ENCODE data around the gene GCGR. TPM values are rescaled to one million over a fixed set of nuclear protein-coding genes. Genes with fewer than 3 reads are reported as not detected.

The GCGR gene
- polyA plus RNA-seq, 1 donor (not counting 4 experiments of a cell fraction or from before 2014, with no cell fraction given): not detected

GRCh38 chr17:81852237-81852636, 48.3 kb downstream of the GCGR start:
- no peak for DNase-seq (ENCODE audit: low read depth, low spot score)
- dilution Hi-C loops (cut with MboI; ENCODE audit: extremely low pct_ligation_motif_present, low sequenced_read_pairs): no loop called here
- Histone ChIP-seq H3K9ac (ENCODE audit: control insufficient read depth, extremely low read depth, insufficient read depth, low read length) (no peak overlapping the region), H3K4me3 (ENCODE audit: control insufficient read depth in 2 of 3, extremely low read depth in 1 of 3, insufficient read depth in 2 of 3, low read depth in 1 of 3, low read length in 3 of 3) (no peak overlapping the region), H3K27me3 (ENCODE audit: control insufficient read depth, extremely low read depth, insufficient read depth, low read length) (no peaks in the 10 kb centered on the region), H3K9me1 (ENCODE audit: control insufficient read depth, extremely low read depth, insufficient read depth, low read length) (no peaks in the 10 kb centered on the region), H2AFZ (ENCODE audit: control insufficient read depth, low read length) (no peak overlapping the region), H4K20me1 (ENCODE audit: control insufficient read depth, extremely low read depth, insufficient read depth, low read length) (peaks cover 19% of the 10 kb centered on the region), H3K79me2 (ENCODE audit: control insufficient read depth, insufficient read depth, low read length) (peaks cover 54% of the 10 kb centered on the region), H3K27ac (ENCODE audit: control insufficient read depth, insufficient read depth, low read length) (no peak overlapping the region), H3K9me3 (ENCODE audit: control insufficient read depth, low read depth, low read length) (no peaks in the 10 kb centered on the region), H3K4me1 (ENCODE audit: control insufficient read depth, extremely low read depth, insufficient read depth, low read length) (peaks cover 25% of the 10 kb centered on the region), H3K4me2 (ENCODE audit: control insufficient read depth, extremely low read depth, insufficient read depth, low read depth, low read length) (no peak overlapping the region), H3K36me3 (ENCODE audit: control insufficient read depth in 2 of 2, extremely low read depth in 1 of 2, insufficient read depth in 2 of 2, low read length in 2 of 2) (peaks cover 35 to 51% of the 10 kb centered on the region in 2 experiments)
- TF ChIP-seq CTCF (optimal IDR thresholded peaks at IDR 0.05 in 1 of 3, IDR thresholded peaks at IDR 0.05 in 1 of 3, conservative IDR thresholded peaks at IDR 0.05 in 1 of 3; ENCODE audit: extremely low read depth in 1 of 3, insufficient read depth in 2 of 3, low read length in 3 of 3) (no peak), EZH2 (IDR thresholded peaks at IDR 0.05; ENCODE audit: low read length) (no peak)
- no peak for FAIRE-seq

GRCh38 chr17:81854974-81855774, 51.2 kb downstream of the GCGR start:
- H3K4me3 ChIP-seq (ENCODE audit: control insufficient read depth in 2 of 3, extremely low read depth in 1 of 3, insufficient read depth in 2 of 3, low read depth in 1 of 3, low read length in 3 of 3): peak overlapping the region in 2 of 3 experiments; percentile 7 to 20
- H3K79me2 ChIP-seq (ENCODE audit: control insufficient read depth, insufficient read depth, low read length): peaks cover 83% of the 10 kb centered on the region
- peaks cover 47% of the 10 kb centered on the region for H3K4me1 ChIP-seq (ENCODE audit: control insufficient read depth, extremely low read depth, insufficient read depth, low read length)
- no peak overlapping the region for H2AFZ ChIP-seq (ENCODE audit: control insufficient read depth, low read length)
- H3K9ac ChIP-seq (ENCODE audit: control insufficient read depth, extremely low read depth, insufficient read depth, low read length): peak overlapping the region; percentile 42
- peak overlapping the region; percentile 49 for H3K4me2 ChIP-seq (ENCODE audit: control insufficient read depth, extremely low read depth, insufficient read depth, low read depth, low read length)
- dilution Hi-C loops (cut with MboI; ENCODE audit: extremely low pct_ligation_motif_present, low sequenced_read_pairs): no loop called here
- FAIRE-seq: peak; percentile 91
- no peaks in the 10 kb centered on the region for H3K9me1 ChIP-seq (ENCODE audit: control insufficient read depth, extremely low read depth, insufficient read depth, low read length)
- H3K36me3 ChIP-seq (ENCODE audit: control insufficient read depth in 2 of 2, extremely low read depth in 1 of 2, insufficient read depth in 2 of 2, low read length in 2 of 2): peaks cover 48 to 60% of the 10 kb centered on the region in 2 experiments
- peaks cover 26% of the 10 kb centered on the region for H4K20me1 ChIP-seq (ENCODE audit: control insufficient read depth, extremely low read depth, insufficient read depth, low read length)
- peak; percentile 77 for DNase-seq (ENCODE audit: low read depth, low spot score)
- peak overlapping the region; percentile 64 for H3K27ac ChIP-seq (ENCODE audit: control insufficient read depth, insufficient read depth, low read length)
- H3K27me3 ChIP-seq (ENCODE audit: control insufficient read depth, extremely low read depth, insufficient read depth, low read length): no peaks in the 10 kb centered on the region
- no peak for TF ChIP-seq EZH2 (IDR thresholded peaks at IDR 0.05; ENCODE audit: low read length)
- TF ChIP-seq CTCF (optimal IDR thresholded peaks at IDR 0.05 in 1 of 3, IDR thresholded peaks at IDR 0.05 in 1 of 3, conservative IDR thresholded peaks at IDR 0.05 in 1 of 3; ENCODE audit: extremely low read depth in 1 of 3, insufficient read depth in 2 of 3, low read length in 3 of 3): peak; percentile 71 to 76 (median 75)
- H3K9me3 ChIP-seq (ENCODE audit: control insufficient read depth, low read depth, low read length): no peaks in the 10 kb centered on the region

Measured in keratinocyte (primary cell).